ENCODE data around the gene CACNB4.
"Not testable (repeated sequence)": the region's sequence is repeated elsewhere in the genome, so short reads cannot be mapped to it uniquely, and the experiment has no call there.

CACNB4 gene

DNA sequence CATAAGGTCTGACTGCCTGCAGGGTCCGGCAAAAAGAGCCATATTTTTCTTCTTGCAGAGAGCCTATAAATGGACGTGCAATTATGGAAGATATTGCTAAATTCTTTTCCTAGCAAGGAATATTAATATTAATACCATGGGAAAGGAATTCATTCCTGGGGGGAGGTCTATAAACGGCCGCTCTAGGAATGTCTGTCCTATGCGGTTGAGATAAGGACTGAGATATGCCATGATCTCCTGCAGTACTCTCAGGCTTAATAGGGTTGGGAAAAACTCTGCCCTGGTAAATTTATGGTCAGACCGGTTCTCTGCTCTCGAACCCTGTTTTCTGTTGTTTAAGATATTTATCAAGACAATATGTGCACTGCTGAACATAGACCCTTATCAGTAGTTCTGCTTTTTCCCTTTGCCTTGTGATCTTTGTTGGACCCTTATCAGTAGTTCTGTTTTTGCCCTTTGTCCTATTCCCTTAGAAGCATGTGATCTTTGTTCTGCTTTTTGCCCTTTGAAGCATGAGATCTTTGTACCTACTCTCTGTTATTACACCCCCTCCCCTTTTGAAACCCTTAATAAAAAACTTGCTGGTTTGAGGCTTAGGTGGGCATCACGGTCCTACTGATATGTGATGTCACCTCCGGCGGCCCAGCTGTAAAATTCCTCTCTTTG lies 156.2 kb downstream of the CACNB4 start:
- not testable (repeated sequence) for DNase-seq (ENCODE audit: low spot score)

GRCh38 chr2:151937966-151938365 lies 160.9 kb downstream of the CACNB4 start:
- no peak for DNase-seq (ENCODE audit: low spot score)

- no peak for DNase-seq (ENCODE audit: low spot score)
Observed at GRCh38 chr2:151936626-151937025, 162.2 kb downstream of the CACNB4 start.

GRCh38 chr2:151933266-151933804 lies 165.5 kb downstream of the CACNB4 start:
- no peak for DNase-seq (ENCODE audit: low spot score)

GRCh38 chr2:151931756-151932155 lies 167.1 kb downstream of the CACNB4 start:
- no peak for DNase-seq (ENCODE audit: low spot score)

- DNase-seq (ENCODE audit: low spot score): no peak
Observed at GRCh38 chr2:151931030-151931611, 167.7 kb downstream of the CACNB4 start.

- DNase-seq (ENCODE audit: low spot score): no peak
Observed at GRCh38 chr2:151930042-151930441, 168.8 kb downstream of the CACNB4 start.

GRCh38 chr2:151928380-151928779 lies 170.5 kb downstream of the CACNB4 start:
- DNase-seq (ENCODE audit: low spot score): no peak

- DNase-seq (ENCODE audit: low spot score): no peak
Observed at GRCh38 chr2:151927501-151928221, 171.2 kb downstream of the CACNB4 start.

DNA sequence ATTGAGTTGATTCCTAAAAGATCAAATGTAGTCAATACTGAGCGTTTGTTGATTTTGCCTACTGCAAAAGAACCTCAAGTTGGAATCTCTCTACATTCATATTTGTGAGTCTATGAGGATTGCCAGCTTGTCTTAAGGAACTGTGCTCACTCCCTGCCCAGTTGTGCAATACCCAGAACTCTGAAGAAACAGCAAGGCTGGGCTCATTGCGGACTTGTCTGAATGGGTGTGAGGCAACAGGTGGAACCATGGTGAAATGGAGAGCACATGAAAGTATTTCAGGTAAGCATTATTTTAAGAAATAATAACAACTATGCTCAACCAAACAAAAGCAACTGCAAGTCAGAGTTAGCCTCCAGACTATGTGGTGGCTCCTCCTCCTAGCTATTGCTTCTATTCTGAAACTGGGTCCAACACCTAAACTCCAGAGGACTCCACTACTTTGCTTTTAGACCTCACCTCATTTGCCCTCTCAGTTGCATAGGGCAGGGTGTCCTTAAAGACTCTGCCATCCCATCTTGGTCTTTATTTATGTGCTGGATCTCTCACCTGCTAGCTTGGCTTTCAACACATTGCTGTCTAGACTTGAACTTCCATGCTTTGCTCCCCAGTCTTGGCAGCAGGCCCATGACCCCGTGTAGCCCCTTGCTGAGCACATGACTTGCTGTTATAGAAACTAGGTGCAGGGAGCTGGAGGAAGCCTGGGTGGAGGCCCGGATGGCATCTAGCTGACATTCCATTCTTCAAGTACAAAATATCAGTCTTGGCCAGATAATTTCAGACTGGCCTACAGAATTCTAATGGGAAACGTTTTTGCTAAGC lies 175.8 kb downstream of the CACNB4 start:
- DNase-seq (ENCODE audit: low spot score): no peak

DNA sequence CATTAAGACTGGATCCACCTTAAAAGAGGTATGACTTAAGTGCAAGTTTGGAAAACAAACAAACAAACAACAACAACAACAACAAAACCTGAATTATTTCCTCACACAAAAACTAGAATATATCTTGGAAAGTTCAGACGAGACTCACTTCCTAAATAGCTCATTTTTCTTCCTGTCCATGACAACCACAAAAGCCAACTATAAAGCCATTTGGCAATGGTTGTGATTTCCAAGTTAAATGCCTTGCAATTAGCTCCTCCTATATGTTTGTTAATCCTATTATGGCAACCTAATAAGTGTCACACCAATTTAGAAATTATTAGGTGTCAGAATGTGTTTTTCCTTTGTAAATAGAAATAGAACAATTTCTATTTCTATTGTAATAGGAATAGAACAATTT lies 179.1 kb downstream of the CACNB4 start:
- DNase-seq (ENCODE audit: low spot score): no peak

DNA sequence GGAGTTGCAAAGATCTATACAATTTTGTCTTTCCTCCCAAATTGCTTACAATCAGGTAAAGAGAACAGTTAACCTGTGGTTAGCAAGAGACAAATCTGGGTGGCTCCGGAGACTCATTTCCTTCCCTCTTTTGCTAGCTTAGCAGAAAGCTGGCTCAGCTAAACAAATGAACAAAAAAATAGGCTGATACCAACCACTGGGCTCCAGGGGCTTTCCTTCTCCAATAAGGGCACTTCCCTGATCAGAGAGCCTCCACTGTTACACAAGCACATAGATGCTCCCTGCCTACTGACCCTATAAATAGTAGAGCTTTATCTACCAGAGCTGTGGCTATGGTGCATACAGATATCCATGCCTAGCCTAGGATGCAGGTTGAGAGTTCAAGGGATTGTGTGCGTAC lies 180.5 kb downstream of the CACNB4 start:
- DNase-seq (ENCODE audit: low spot score): no peak

DNA sequence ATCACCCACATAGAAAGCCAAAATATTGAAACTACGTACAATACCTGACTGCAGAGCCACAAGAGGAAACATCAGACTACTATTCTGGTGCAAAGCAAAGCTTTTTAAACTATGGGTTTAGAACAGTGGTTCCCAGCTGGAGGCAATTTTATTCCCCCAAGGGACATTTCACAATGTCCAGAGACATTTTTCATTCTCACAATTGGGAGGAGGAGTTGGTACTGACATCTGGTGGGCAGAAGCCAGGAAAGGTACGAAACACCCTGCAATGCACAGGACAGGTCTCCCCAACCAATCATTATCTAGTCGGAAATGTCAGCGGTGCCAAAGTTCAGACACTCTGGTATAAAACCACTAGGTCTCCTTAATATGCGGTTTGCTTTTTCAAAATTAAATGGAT lies 182.2 kb downstream of the CACNB4 start:
- no peak for DNase-seq (ENCODE audit: low spot score)

GRCh38 chr2:151915629-151916025 lies 183.2 kb downstream of the CACNB4 start:
- DNase-seq (ENCODE audit: low spot score): not testable (repeated sequence)

- no peak for DNase-seq (ENCODE audit: low spot score)
Observed at GRCh38 chr2:151914989-151915628, 183.7 kb downstream of the CACNB4 start.

- no peak for DNase-seq (ENCODE audit: low spot score)
Observed at GRCh38 chr2:151908204-151908882, 190.5 kb downstream of the CACNB4 start.

- no peak for DNase-seq (ENCODE audit: low spot score)
Observed at GRCh38 chr2:151907286-151908203, 191.3 kb downstream of the CACNB4 start.

GRCh38 chr2:151906633-151906998 lies 192.2 kb downstream of the CACNB4 start:
- no peak for DNase-seq (ENCODE audit: low spot score)

- DNase-seq (ENCODE audit: low spot score): no peak
Observed at GRCh38 chr2:151905963-151906632, 192.7 kb downstream of the CACNB4 start.

- no peak for DNase-seq (ENCODE audit: low spot score)
Observed at GRCh38 chr2:151904807-151905206, 194.0 kb downstream of the CACNB4 start.

Measured in AG08395 (cell line).